Cerebellar nuclear complex (tissue), 1 donor: ENCODE data around the gene DOCK6.
"Not testable (repeated sequence)": the region's sequence is repeated elsewhere in the genome, so short reads cannot be mapped to it uniquely, and the experiment has no call there.

ENCODE experiments used
- DNase-seq, 2 experiments: peaks; one replicate each; lab custom pipeline; 2025; lab: John Stamatoyannopoulos, UW

The DOCK6 gene

DNA sequence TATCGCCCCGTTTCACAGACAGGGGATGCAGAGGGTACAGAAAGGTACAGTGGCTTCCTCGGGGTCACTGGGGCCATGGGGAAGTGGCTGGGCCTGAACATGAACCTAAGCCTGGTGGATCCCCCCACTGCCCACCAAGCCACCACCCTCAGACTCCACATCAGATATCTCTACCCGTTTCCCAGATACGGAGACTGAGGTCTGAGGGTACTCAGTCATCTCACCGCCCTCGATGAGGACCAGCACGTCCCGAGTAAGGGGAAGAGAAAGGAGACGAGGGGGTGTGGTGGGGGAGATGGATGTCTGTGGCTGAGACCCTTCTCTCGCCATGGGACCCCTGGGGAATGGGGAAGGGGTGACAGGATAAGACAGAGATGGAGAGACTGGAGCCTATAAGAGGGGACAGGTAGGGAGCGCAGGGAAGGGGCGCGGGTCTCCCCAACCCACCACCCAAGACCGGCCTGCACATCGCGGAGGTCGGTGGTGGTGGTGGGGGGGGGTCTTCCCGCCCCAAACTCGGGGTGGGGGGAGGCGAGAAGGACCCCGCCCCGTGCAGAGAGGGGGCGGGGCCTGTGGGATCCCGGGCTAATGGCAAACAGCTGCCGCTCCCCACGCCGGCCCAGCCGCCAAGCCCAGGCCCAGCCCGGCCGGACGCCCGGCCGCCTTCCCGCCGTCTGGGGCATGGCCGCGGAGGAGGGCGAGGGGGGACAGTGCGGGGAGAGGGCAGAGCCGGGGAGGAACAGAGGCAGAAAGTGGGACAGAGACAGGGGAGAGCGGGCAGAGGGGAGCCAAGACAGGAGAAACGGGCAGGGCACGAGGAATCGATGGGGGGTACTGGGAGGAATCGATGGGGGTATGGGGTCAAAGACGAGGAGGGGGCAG, 65.7 kb downstream of the DOCK6 start:
- DNase-seq: no peak

- DNase-seq: no peak
Measured at GRCh38 chr19:11195681-11196080, 66.6 kb downstream of the DOCK6 start.

- DNase-seq: no peak
Measured at GRCh38 chr19:11194656-11195558, 67.4 kb downstream of the DOCK6 start.

- no peak for DNase-seq
Measured at GRCh38 chr19:11194173-11194572, 68.2 kb downstream of the DOCK6 start.

GRCh38 chr19:11192957-11193939, 69.1 kb downstream of the DOCK6 start:
- DNase-seq: no peak

DNA sequence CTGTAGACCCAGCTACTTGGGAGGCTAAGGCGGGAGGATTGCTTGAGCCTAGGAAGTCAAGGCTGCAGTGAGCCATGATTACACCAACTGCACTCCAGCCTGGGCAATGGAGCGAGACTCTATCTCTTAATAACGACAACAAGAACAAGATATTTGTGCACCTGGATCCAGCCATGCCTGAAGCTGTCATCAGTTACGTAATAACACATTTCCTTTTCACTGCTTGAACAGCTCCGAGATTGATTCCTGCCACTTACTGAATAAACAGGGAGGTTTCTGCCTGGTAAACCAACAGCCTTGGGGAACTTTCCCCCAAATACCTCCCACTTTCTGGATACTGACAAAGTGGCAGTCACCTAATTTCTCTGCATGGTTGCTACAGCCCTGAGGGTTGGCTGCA, 70.4 kb downstream of the DOCK6 start:
- DNase-seq: no peak

- DNase-seq: no peak
Measured at GRCh38 chr19:11191273-11191755, 71.0 kb downstream of the DOCK6 start.

DNA sequence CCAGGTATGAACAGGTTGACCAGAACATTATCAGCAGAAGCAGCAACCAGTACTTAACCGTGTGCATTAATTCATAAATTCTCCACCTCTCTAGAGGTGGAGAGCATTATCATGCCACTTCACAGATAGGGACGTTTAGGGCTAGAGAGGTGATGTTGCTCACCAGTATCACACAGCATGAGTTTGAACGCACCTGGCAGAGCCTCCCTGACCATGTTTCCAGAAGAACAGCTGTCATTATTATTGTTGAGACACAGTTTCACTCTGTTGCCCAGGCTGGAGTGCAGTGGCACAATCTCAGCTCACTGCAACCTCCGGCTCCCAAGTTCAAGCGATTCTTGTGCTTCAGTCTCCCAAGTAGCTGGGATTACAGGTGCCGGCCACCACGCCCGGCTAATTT, 71.8 kb downstream of the DOCK6 start:
- no peak for DNase-seq

DNA sequence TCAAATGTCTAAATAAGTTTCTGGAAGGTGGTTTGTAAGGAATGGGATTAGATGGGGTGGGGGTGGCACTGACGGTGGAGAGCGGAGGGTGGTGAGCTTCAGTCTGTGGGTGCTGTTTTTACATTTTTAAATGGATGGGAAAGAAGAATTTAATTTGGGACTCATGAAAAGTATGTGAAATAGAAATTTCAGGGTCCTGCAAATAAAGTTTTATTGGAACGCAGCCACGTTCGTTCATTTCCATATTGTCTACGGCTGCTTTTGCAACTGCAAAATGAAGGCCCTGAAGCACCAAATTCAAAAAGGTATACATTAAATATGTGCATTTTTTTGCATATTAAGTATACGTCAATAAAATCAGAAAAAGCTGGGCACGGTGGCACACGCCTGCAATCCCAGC, 74.9 kb downstream of the DOCK6 start:
- DNase-seq: no peak

- no peak for DNase-seq
Measured at GRCh38 chr19:11182994-11183393, 79.3 kb downstream of the DOCK6 start.

GRCh38 chr19:11181488-11181887, 80.8 kb downstream of the DOCK6 start:
- no peak for DNase-seq

GRCh38 chr19:11180975-11181374, 81.3 kb downstream of the DOCK6 start:
- DNase-seq: not testable (repeated sequence)

DNA sequence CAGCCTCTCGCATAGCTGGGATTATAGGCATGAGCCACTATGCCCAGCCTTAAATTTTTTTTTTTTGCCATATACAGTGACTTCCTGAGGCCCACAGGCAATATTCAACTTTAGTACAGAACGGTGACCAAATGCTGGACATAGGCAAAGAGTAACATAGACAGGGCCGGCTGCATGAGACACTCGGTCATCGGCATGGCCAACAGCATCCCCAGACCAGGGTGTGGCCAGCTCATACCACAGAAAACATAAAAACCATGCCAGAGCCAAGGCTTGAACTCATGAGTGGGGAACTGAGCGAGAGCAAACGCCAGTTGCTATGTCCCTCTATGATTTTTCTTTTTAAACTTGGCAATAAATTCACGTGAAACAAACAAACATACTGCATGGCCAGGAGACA, 82.0 kb downstream of the DOCK6 start:
- DNase-seq: no peak

- DNase-seq: no peak
Measured at GRCh38 chr19:11179716-11180297, 82.5 kb downstream of the DOCK6 start.

GRCh38 chr19:11179145-11179465, 83.2 kb downstream of the DOCK6 start:
- DNase-seq: not testable (repeated sequence)

DNA sequence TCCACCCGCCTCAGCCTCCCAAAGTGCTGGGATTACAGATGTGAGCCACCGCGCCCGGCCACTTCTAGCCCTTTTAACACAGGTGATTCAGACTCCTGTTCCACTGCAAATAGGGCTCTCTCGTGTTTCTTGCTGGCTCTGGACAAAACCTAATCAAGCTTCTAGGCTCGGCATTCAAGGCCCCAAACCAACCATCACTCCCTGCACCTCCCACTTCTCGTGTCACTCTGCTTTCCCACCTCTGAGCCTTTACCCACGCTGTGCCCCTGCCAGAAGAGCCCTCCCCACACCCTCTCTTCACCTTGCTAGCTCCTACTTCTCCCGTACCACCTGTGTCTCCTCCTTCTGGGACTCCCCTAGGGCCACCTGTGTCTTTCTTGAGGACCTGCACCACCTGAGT, 84.7 kb downstream of the DOCK6 start:
- no peak for DNase-seq

DNA sequence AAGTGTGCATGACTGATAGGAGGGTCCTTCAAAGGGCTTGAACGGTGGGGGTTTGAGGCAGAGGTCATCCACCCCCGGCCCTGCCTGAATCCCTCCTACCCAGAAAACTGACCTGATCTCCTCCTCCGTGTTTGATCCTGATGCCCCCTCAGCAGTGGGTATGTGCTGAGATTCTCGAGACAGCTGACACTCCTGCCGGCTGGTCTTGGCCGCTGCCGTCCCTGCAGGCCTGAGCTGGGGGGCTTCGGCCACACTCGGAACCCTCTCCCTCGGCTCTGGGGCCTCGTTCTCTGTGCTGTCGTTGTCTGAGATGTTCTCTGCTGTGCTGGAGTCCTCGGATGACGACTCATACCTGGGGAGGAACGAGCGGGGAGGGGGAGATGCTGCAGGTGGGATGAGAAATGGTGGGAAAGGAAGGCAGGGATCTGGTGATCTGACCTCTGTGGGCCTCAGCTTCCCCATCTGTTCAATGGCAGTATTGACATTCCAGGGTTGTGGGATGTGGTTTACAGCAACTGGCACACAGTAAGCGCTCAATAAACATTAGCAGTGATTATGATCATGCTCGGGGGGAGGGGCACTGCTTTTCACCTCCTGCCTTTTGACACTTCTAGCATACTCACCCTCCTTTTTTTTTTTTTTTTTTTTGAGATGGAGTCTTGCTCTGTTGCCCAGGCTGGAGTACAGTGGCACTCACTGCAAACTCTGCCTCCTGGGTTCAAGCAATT, 85.7 kb downstream of the DOCK6 start:
- DNase-seq: no peak

- DNase-seq: no peak
Measured at GRCh38 chr19:11175920-11176319, 86.4 kb downstream of the DOCK6 start.

DNA sequence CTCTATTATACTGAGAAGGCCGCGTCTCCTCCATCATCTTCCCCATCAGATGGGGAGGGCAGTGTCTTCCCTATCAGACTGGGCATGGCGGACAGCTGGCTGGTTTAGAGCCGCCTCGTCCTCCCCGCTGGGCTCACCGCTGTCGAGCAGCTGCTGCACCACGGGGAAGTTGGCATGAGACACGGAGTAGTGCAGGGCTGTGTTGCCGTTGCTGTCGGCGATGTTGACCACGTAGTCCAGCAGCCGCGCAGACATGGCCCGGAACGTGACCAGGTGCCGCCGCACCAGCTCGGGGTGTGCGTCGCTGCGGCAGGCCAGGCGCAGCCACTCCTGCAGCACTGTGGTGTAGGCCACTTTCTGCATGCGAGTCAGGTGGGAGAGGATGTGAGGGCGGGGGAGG, 88.0 kb downstream of the DOCK6 start:
- DNase-seq: no peak

GRCh38 chr19:11173516-11174155, 88.7 kb downstream of the DOCK6 start:
- no peak for DNase-seq
